OCI-LY7 (cell line): ENCODE data around the gene TAB3.

Experiments
- CTCF ChIP-seq: fragments of 200-600 bp; sonication (generic); conservative IDR thresholded peaks from 2 replicates; pipeline ENCODE4 v1.5.1; 2014; ENCODE audit warnings: mild to moderate bottlenecking, antibody characterized with exemption, low read length, moderate library complexity, mixed read lengths
- EZH2phosphoT487 ChIP-seq: fragments of 200-600 bp; sonication (generic); IDR thresholded peaks from 2 replicates; pipeline ENCODE4 v1.6.1; 2018; ENCODE audit warnings: low read depth, borderline replicate concordance, mild to moderate bottlenecking, mixed run types, antibody characterized with exemption, low read length, moderate library complexity, mixed read lengths

GRCh38 chrX:30880058-30880457, 9.0 kb downstream of the TAB3 start:
- TF ChIP-seq CTCF (no peak), EZH2phosphoT487 (no peak)
